Fibroblast of skin of right biceps (primary cell): ENCODE results near the gene ATP5PD.
"Not testable (repeated sequence)": the region's sequence is repeated elsewhere in the genome, so short reads cannot be mapped to it uniquely, and the experiment has no call there.

Experiments used
- DNase-seq: peaks from one replicate; pipeline ENCODE4 v3.0.0-alpha.2; 2013

The ATP5PD gene

GRCh38 chr17:75077072-75077495 lies 30.3 kb upstream of the ATP5PD start:
- DNase-seq, result no peak

- no peak for DNase-seq
These were observed 29.0 kb upstream of the ATP5PD start for GRCh38 chr17:75075597-75076336.

GRCh38 chr17:75074532-75074931 lies 27.8 kb upstream of the ATP5PD start:
- DNase-seq, result no peak

GRCh38 chr17:75073618-75074047 lies 26.9 kb upstream of the ATP5PD start:
- DNase-seq, result peak; percentile 22

- DNase-seq, result not testable (repeated sequence)
These were observed 26.1 kb upstream of the ATP5PD start for GRCh38 chr17:75072909-75073308.

GRCh38 chr17:75071478-75072271 lies 24.9 kb upstream of the ATP5PD start:
- not testable (repeated sequence) for DNase-seq

- peak; percentile 26 for DNase-seq
These were observed 23.0 kb upstream of the ATP5PD start for GRCh38 chr17:75069783-75070182.

GRCh38 chr17:75068750-75069149 lies 22.0 kb upstream of the ATP5PD start:
- DNase-seq, result no peak

GRCh38 chr17:75067856-75068255 lies 21.1 kb upstream of the ATP5PD start:
- no peak for DNase-seq

GRCh38 chr17:75065562-75066151 lies 18.9 kb upstream of the ATP5PD start:
- DNase-seq, result peak; percentile 60

GRCh38 chr17:75064867-75065561 lies 18.2 kb upstream of the ATP5PD start:
- DNase-seq, result no peak

- no peak for DNase-seq
These were observed 17.7 kb upstream of the ATP5PD start for GRCh38 chr17:75064460-75064859.

GRCh38 chr17:75064040-75064439 lies 17.3 kb upstream of the ATP5PD start:
- DNase-seq, result no peak

- DNase-seq, result no peak
These were observed 16.9 kb upstream of the ATP5PD start for GRCh38 chr17:75063626-75064025.

- DNase-seq, result no peak
These were observed 16.4 kb upstream of the ATP5PD start for GRCh38 chr17:75063201-75063600.

GRCh38 chr17:75061618-75062017 lies 14.8 kb upstream of the ATP5PD start:
- DNase-seq, result no peak

- DNase-seq, result no peak
These were observed 14.3 kb upstream of the ATP5PD start for GRCh38 chr17:75061055-75061438.

GRCh38 chr17:75060434-75061054 lies 13.8 kb upstream of the ATP5PD start:
- no peak for DNase-seq

- peak; percentile 72 for DNase-seq
These were observed 12.9 kb upstream of the ATP5PD start for GRCh38 chr17:75059369-75060345.

- DNase-seq, result no peak
These were observed 5.2 kb upstream of the ATP5PD start for GRCh38 chr17:75051941-75052340.

- DNase-seq, result no peak
These were observed 2.9 kb upstream of the ATP5PD start for GRCh38 chr17:75049706-75050105.
